ENCODE data around the gene CENATAC. TPM values are rescaled to one million over a fixed set of nuclear protein-coding genes. Genes with fewer than 3 reads are reported as not detected.

The CENATAC gene
- total and polyA plus RNA-seq, 9 of the 15 experiments (the other 6 are each of a cell fraction or from before 2014, with no cell fraction given), result 2.4 to 25.5 (median 13.7) TPM

DNA sequence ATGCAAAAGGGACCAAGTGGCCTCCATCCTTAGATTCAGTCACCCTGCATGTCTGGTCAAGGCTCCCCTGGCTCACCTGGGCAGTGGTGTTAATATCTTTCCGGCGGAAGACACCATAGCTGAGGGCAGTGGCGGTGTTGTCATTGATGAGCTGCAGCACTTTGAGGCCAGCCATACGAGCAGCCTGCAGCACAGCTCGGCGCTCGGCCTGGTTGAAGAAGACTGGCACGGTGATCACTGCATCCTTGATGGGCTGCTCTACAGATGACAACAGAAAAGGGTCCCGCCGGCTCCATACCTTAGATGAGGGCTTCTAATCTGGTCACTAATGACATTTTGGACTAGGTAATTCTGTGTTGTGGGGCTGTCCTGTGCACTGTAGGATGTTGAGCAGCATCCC, 56.5 kb downstream of the CENATAC start (continued):
- no peak for TF ChIP-seq C11orf30 (IDR thresholded peaks at IDR 0.05; ENCODE audit: low read depth)
- no peak for TF ChIP-seq NONO (IDR thresholded peaks at IDR 0.05; ENCODE audit: low read depth in 2 of 2, low read length in 1 of 2)
- TF ChIP-seq, protein P1, sequence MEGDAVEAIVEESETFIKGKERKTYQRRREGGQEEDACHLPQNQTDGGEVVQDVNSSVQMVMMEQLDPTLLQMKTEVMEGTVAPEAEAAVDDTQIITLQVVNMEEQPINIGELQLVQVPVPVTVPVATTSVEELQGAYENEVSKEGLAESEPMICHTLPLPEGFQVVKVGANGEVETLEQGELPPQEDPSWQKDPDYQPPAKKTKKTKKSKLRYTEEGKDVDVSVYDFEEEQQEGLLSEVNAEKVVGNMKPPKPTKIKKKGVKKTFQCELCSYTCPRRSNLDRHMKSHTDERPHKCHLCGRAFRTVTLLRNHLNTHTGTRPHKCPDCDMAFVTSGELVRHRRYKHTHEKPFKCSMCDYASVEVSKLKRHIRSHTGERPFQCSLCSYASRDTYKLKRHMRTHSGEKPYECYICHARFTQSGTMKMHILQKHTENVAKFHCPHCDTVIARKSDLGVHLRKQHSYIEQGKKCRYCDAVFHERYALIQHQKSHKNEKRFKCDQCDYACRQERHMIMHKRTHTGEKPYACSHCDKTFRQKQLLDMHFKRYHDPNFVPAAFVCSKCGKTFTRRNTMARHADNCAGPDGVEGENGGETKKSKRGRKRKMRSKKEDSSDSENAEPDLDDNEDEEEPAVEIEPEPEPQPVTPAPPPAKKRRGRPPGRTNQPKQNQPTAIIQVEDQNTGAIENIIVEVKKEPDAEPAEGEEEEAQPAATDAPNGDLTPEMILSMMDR (IDR thresholded peaks at IDR 0.05 in 2 of 3, conservative IDR thresholded peaks at IDR 0.05 in 1 of 3; ENCODE audit: insufficient read depth in 2 of 3, low read depth in 1 of 3, low read length in 3 of 3), result no peak

DNA sequence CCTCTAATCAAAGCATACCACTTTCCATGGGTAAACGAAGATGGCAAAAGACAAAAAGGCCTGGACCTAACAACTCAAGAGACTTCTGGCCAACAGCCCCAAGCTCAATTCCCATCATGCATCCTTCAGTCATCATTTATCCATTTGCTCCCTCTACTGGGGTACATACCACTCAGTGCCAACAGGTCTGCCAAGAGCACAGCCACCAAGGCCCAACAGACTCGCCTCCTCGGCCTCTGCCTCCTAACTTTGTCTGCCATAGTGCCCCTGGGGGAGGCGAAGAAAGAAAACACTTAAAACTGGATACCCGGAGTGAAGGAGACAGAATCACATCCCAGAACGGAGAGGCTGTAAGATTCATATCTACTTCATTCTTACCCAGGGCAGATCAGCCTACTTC, 58.0 kb downstream of the CENATAC start:
- ATAC-seq, result no peak
- CTCF ChIA-PET (ENCODE audit: low intra/inter-chr PET ratio), result no interaction called here
- Histone ChIP-seq H2AFZ (ENCODE audit: low read depth, low read length) (no peak overlapping the region), H3K27me3 (ENCODE audit: control insufficient read depth in 2 of 2, insufficient read depth in 2 of 2, low read length in 2 of 2) (no peaks in the 10 kb centered on the region), H4K20me1 (replicated peaks; ENCODE audit: control insufficient read depth, insufficient read depth, low read length) (no peaks in the 10 kb centered on the region), H3K9me3 (replicated peaks; ENCODE audit: control insufficient read depth, insufficient read depth, low read depth, low read length) (no peaks in the 10 kb centered on the region), H3K36me3 (ENCODE audit: control insufficient read depth, insufficient read depth, low read length) (peaks cover 53% of the 10 kb centered on the region), H3K9me1 (ENCODE audit: control insufficient read depth, insufficient read depth, low read length) (no peaks in the 10 kb centered on the region), H3K9ac (ENCODE audit: insufficient read depth in 1 of 2, low read depth in 2 of 2, low read length in 2 of 2) (peak overlapping the region; percentile 94 to 97; a peak in 3 of 4 replicates), H3K4me1 (replicated peaks in 1 of 2; ENCODE audit: control insufficient read depth in 2 of 2, insufficient read depth in 2 of 2, low read length in 2 of 2) (peaks cover 18 to 21% of the 10 kb centered on the region in 2 experiments; a peak in 3 of 5 replicates), H3K4me3 (peak overlapping the region; percentile 98), H3K79me2 (ENCODE audit: control insufficient read depth, insufficient read depth, low read length) (peaks cover 44% of the 10 kb centered on the region), H3K4me2 (ENCODE audit: insufficient read depth, low read length) (peak overlapping the region; percentile 91), H3K27ac (ENCODE audit: extremely low read depth, low read depth, low read length) (peak overlapping the region; percentile 95)
- FAIRE-seq, result peak; percentile 15
- DNase-seq (ENCODE audit: extremely low read depth in 1 of 4, low spot score in 3 of 4), result peak in 2 of 4 experiments; percentile 15
- 35% methylated on average over 6 of the region's 6 CpGs for WGBS (ENCODE audit: insufficient coverage, low coverage, missing lambda C conversion rate)
- BruUV-seq (replicated peaks), result no TSS peak
- in situ Hi-C loops (cut with MboI) (no loop called here), intact Hi-C loops (cut with micrococcal nuclease) (loop anchor here (2.0 kb wide), 2 partner anchors 37 to 39 kb away; partner anchors contain the start of genes RPS25 and TRAPPC4)
- POLR2A ChIA-PET, result interaction anchor here (0.5 to 8.8 kb wide), 20 partner anchors 11 to 1614 kb away, joined by 3 to 132 read pairs (median 4); partner anchors contain the start of genes HMBS and VPS11
- TF ChIP-seq ELF1 (tag; IDR thresholded peaks at IDR 0.05), result no peak
- 0 out of 2 replicates have a peak, but pooled peaks have one; percentile 24 for TF ChIP-seq ZNF143 (CRISPR knock-in tag; IDR thresholded peaks at IDR 0.05)
- 0 out of 2 replicates have a peak, but pooled peaks have one; percentile 24 for TF ChIP-seq SP1 (CRISPR knock-in tag; IDR thresholded peaks at IDR 0.05)
- TF ChIP-seq DIDO1 (tag; IDR thresholded peaks at IDR 0.05; ENCODE audit: low read depth), result no peak
- no peak for TF ChIP-seq HMGN3 (IDR thresholded peaks at IDR 0.05; ENCODE audit: borderline replicate concordance, extremely low read depth, insufficient read length, low read depth, low read length)
- TF ChIP-seq KDM4B (IDR thresholded peaks at IDR 0.05; ENCODE audit: borderline replicate concordance in 2 of 2, low read depth in 1 of 2), result no peak
- TF ChIP-seq FOXJ3 (CRISPR knock-in tag; IDR thresholded peaks at IDR 0.05), result no peak
- TF ChIP-seq TCF7 (IDR thresholded peaks at IDR 0.05; ENCODE audit: borderline replicate concordance), result no peak
- TF ChIP-seq, protein P1 (IDR thresholded peaks at IDR 0.05 in 2 of 3, conservative IDR thresholded peaks at IDR 0.05 in 1 of 3; ENCODE audit: insufficient read depth in 2 of 3, low read depth in 1 of 3, low read length in 3 of 3), result peak in 1 of 3 experiments; percentile 23; a peak in 1 of 6 replicates
- TF ChIP-seq PHB (CRISPR knock-in tag; IDR thresholded peaks at IDR 0.05), result no peak
